Panc1 (cell line): ENCODE measurements around the gene FYCO1. TPM values are rescaled to one million over a fixed set of nuclear protein-coding genes. Genes with fewer than 3 reads are reported as not detected.

ENCODE experiments used
- ATAC-seq: fragments of 200-7000 bp; cut with Tn5 transposase; 2 replicates; pipeline ENCODE4 v1.9.1; 2020; ENCODE audit warnings: mild to moderate bottlenecking, moderate library complexity
- BruUV-seq: library from RNA; stranded (reverse); fragments of 400-500 nt; replicated peaks from 2 replicates; lab custom pipeline; 2021; lab: Mats Ljungman, UMichigan
- CTCF ChIA-PET: fragments of 300-600 bp; sonication (Branson Sonifier 250); formaldehyde crosslinking; loops from one replicate; lab custom pipeline; 2022; ENCODE audit warnings: antibody characterized with exemption; lab: Charles Lee
- POLR2A ChIA-PET: fragments of 300-600 bp; sonication (Branson Sonifier 250); formaldehyde crosslinking; loops from one replicate; lab custom pipeline; 2022; ENCODE audit warnings: antibody characterized with exemption; lab: Charles Lee
- DNase-seq: peaks from one replicate; pipeline ENCODE4 v3.0.0-alpha.2; 2010; ENCODE audit warnings: low read depth, low spot score
- H3K27ac ChIP-seq: 2 replicates; pipeline ENCODE4 v1.5.1; 2011; ENCODE audit warnings: mild to moderate bottlenecking, low read length, inconsistent platforms
- H3K27me3 ChIP-seq: fragments of 200-500 bp; sonication (Bioruptor generic); 2 replicates; pipeline ENCODE4 v1.6.0; 2014; ENCODE audit warnings: low read length, inconsistent platforms; ENCODE audit not compliant: control insufficient read depth, insufficient read depth
- H3K36me3 ChIP-seq: fragments of 200-500 bp; sonication (Bioruptor generic); 2 replicates; pipeline ENCODE4 v1.5.1; 2014; ENCODE audit warnings: inconsistent platforms, mild to moderate bottlenecking, low read length, moderate library complexity; ENCODE audit not compliant: control insufficient read depth, insufficient read depth
- H3K4me1 ChIP-seq: 2 replicates; pipeline ENCODE4 v1.5.1; 2011; ENCODE audit warnings: inconsistent platforms, mild to moderate bottlenecking, low read length, moderate library complexity; ENCODE audit not compliant: control insufficient read depth, insufficient read depth
- H3K4me3 ChIP-seq, 2 experiments: 2 replicates each; pipeline ENCODE4 v1.5.1; 2011 to 2012; ENCODE audit warnings: low read depth in 2 of 2, low read length in 2 of 2, mild to moderate bottlenecking in 2 of 2, inconsistent platforms in 1 of 2, moderate library complexity in 1 of 2
- H3K9me3 ChIP-seq: fragments of 200-500 bp; sonication (Bioruptor generic); 2 replicates; pipeline ENCODE4 v1.5.1; 2014; ENCODE audit warnings: low read depth, mild to moderate bottlenecking, inconsistent platforms, low read length, moderate library complexity; ENCODE audit not compliant: control insufficient read depth, insufficient read depth
- CTCF ChIP-seq: fragments of 450-650 bp; IDR thresholded peaks from 2 replicates; pipeline ENCODE4 v1.5.1; 2017; ENCODE audit warnings: mild to moderate bottlenecking
- POLR2AphosphoS5 ChIP-seq: IDR thresholded peaks from 2 replicates; pipeline ENCODE4 v1.6.1; 2012; ENCODE audit warnings: mild to moderate bottlenecking, low read depth, low read length, moderate library complexity
- SIN3A ChIP-seq: IDR thresholded peaks from 2 replicates; pipeline ENCODE4 v1.6.1; 2012; ENCODE audit warnings: low read depth, mild to moderate bottlenecking, low read length, moderate library complexity, borderline replicate concordance; ENCODE audit not compliant: insufficient read depth
- TCF7L2 ChIP-seq: IDR thresholded peaks from 2 replicates; pipeline ENCODE4 v1.6.1; 2011; ENCODE audit warnings: mild to moderate bottlenecking, low read depth, low read length, inconsistent platforms
- in situ Hi-C: cut with HindIII; loops from 2 replicates; pipeline ENCODE4 v1.10.0; 2016; ENCODE audit warnings: low sequenced_read_pairs, low pct_unique_long_range_greater_than_20kb
- intact Hi-C: fragments of 100-400 bp; cut with micrococcal nuclease; formaldehyde crosslinking; loops from one replicate; pipeline ENCODE4 v1.10.0; 2022; ENCODE audit not compliant: unreplicated experiment
- total RNA-seq: library from RNA; stranded (reverse); gene quantifications from one replicate; pipeline ENCODE4 v1.2.1, GENCODE V29; 2021; ENCODE audit not compliant: unreplicated experiment
- TF ChIP-seq, protein P1 (sequence below), 2 experiments: IDR thresholded peaks; 2 replicates each; pipeline ENCODE4 v1.6.1; 2011 to 2012; ENCODE audit warnings: low read depth in 2 of 2, control low read depth in 1 of 2, low read length in 1 of 2, mild to moderate bottlenecking in 1 of 2, moderate library complexity in 1 of 2; ENCODE audit not compliant: insufficient read depth in 1 of 2

The FYCO1 gene
- total RNA-seq, 1 experiment from 2014 or later = 8.7 TPM

DNA sequence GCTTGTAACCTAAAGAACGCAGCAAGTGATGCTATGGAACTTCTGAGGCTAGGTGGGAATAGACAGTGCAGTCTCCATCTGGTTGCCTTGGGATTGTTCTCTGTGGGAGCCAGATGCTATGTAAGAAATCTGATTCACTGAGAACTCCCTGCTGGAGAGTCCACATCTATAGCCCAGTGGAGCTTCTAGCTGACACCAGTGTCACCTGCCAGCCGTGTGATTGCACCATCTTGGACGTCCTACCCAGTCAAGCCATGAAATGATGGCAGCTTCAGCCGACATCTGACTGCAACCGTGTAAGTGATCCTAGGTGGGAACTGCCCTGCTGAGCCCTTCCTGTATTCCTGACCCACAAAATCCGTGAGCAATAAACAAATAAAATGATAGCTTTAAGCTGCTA is 12.4 kb upstream of the FYCO1 start:
- ChIA-PET POLR2A (no interaction called here), CTCF (no interaction called here)
- Histone ChIP-seq H3K27ac (no peak overlapping the region), H3K4me3 (no peak overlapping the region), H3K9me3 (no peaks in the 10 kb centered on the region), H3K36me3 (no peaks in the 10 kb centered on the region), H3K4me1 (no peaks in the 10 kb centered on the region), H3K27me3 (no peaks in the 10 kb centered on the region)
- TF ChIP-seq, protein P1, sequence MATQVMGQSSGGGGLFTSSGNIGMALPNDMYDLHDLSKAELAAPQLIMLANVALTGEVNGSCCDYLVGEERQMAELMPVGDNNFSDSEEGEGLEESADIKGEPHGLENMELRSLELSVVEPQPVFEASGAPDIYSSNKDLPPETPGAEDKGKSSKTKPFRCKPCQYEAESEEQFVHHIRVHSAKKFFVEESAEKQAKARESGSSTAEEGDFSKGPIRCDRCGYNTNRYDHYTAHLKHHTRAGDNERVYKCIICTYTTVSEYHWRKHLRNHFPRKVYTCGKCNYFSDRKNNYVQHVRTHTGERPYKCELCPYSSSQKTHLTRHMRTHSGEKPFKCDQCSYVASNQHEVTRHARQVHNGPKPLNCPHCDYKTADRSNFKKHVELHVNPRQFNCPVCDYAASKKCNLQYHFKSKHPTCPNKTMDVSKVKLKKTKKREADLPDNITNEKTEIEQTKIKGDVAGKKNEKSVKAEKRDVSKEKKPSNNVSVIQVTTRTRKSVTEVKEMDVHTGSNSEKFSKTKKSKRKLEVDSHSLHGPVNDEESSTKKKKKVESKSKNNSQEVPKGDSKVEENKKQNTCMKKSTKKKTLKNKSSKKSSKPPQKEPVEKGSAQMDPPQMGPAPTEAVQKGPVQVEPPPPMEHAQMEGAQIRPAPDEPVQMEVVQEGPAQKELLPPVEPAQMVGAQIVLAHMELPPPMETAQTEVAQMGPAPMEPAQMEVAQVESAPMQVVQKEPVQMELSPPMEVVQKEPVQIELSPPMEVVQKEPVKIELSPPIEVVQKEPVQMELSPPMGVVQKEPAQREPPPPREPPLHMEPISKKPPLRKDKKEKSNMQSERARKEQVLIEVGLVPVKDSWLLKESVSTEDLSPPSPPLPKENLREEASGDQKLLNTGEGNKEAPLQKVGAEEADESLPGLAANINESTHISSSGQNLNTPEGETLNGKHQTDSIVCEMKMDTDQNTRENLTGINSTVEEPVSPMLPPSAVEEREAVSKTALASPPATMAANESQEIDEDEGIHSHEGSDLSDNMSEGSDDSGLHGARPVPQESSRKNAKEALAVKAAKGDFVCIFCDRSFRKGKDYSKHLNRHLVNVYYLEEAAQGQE (IDR thresholded peaks at IDR 0.05; ENCODE audit: insufficient read depth in 1 of 2, low read depth in 2 of 2, low read length in 1 of 2) = no peak
- TF ChIP-seq TCF7L2 (no peak), POLR2AphosphoS5 (no peak)
- BruUV-seq = no TSS peak
- ATAC-seq (no peak), DNase-seq (no peak)
- intact Hi-C loops = loop anchor here (5.0 kb wide), 1 partner anchor 264 kb away; no protein-coding TSS in a partner anchor
- in situ Hi-C loops = no loop called here

- POLR2A ChIA-PET = no interaction called here
- intact Hi-C loops (loop anchor here (5.0 kb wide), 1 partner anchor 265 kb away; no protein-coding TSS in a partner anchor), in situ Hi-C loops (no loop called here)
- DNase-seq (no peak), ATAC-seq (no peak)
- Histone ChIP-seq H3K9me3 (no peaks in the 10 kb centered on the region), H3K4me3 (no peak overlapping the region), H3K36me3 (no peaks in the 10 kb centered on the region), H3K27ac (no peak overlapping the region), H3K4me1 (no peaks in the 10 kb centered on the region), H3K27me3 (no peaks in the 10 kb centered on the region)
- CTCF ChIA-PET = no interaction called here
- BruUV-seq = no TSS peak
- no peak for TF ChIP-seq TCF7L2
- TF ChIP-seq, protein P1 (IDR thresholded peaks at IDR 0.05; ENCODE audit: insufficient read depth in 1 of 2, low read depth in 2 of 2, low read length in 1 of 2) = no peak
- TF ChIP-seq CTCF = no peak
- no peak for TF ChIP-seq SIN3A
- no peak for TF ChIP-seq POLR2AphosphoS5
Measured at GRCh38 chr3:46007280-46007679, 11.7 kb upstream of the FYCO1 start.
